Left ventricle myocardium inferior (tissue), 1 donor: ENCODE data around the gene ZNF736. TPM values are rescaled to one million over a fixed set of nuclear protein-coding genes. Genes with fewer than 3 reads are reported as not detected.

Source experiments
- DNase-seq: peaks from one replicate; pipeline ENCODE4 v3.0.0-alpha.2; 2020
- H3K27ac ChIP-seq: fragments of 200-600 bp; replicated peaks from 2 replicates; pipeline ENCODE4 v1.8.0; 2021
- H3K27me3 ChIP-seq: fragments of 200-600 bp; 2 replicates; pipeline ENCODE4 v1.8.0; 2021; ENCODE audit warnings: low read depth
- H3K36me3 ChIP-seq: fragments of 200-600 bp; 2 replicates; pipeline ENCODE4 v1.8.0; 2021
- H3K4me1 ChIP-seq: fragments of 200-600 bp; 2 replicates; pipeline ENCODE4 v1.8.0; 2021
- H3K4me3 ChIP-seq: fragments of 200-600 bp; 2 replicates; pipeline ENCODE4 v1.8.0; 2021; ENCODE audit warnings: mild to moderate bottlenecking, moderate library complexity
- H3K9me3 ChIP-seq: fragments of 200-600 bp; replicated peaks from 2 replicates; pipeline ENCODE4 v1.8.0; 2021
- intact Hi-C: fragments of 100-400 bp; cut with micrococcal nuclease; formaldehyde crosslinking; loops from one replicate; pipeline ENCODE4 v1.11.0; 2022
- total RNA-seq: library from RNA; stranded (reverse); fragmentation: NEBNext Ultra II Directional; extraction: Animal tissue kit (Norgen Biotek cat#: 25700); gene quantifications from one replicate; pipeline ENCODE4 v1.2.1, GENCODE V29; 2021
- TF ChIP-seq, protein P1 (sequence below): fragments of 200-600 bp; IDR thresholded peaks from 2 replicates; pipeline ENCODE4 v1.8.0; 2021; ENCODE audit warnings: antibody characterized with exemption, mild to moderate bottlenecking, borderline replicate concordance
- donor health status: DM: no; HTN: yes; CAD: no; lungs with severe emphysema.

The ZNF736 gene
- total RNA-seq, 1 donor from 2014 or later, result 4.1 TPM

DNA sequence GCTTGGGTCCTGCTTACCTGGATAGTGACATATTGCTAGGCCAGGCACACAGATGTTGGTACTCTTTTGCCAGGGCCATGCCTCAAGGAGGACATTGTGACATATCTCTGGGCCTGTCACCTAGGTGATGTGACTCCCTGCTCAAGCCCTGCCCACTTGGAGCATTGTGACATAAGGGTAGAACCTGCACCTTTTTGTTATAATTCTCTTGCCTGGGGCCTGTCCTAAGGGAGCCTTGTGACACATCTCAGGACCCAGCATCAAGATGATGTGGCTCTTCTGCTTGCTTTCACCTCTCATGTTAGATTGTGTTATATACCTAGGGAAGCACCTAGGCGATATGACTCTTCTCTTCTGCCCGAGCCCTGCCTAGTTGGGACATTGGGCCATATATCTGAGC, 57.4 kb downstream of the ZNF736 start:
- Histone ChIP-seq H3K27me3 (no peaks in the 10 kb centered on the region), H3K9me3 (peaks cover 50% of the 10 kb centered on the region)
- no peak for DNase-seq

DNA sequence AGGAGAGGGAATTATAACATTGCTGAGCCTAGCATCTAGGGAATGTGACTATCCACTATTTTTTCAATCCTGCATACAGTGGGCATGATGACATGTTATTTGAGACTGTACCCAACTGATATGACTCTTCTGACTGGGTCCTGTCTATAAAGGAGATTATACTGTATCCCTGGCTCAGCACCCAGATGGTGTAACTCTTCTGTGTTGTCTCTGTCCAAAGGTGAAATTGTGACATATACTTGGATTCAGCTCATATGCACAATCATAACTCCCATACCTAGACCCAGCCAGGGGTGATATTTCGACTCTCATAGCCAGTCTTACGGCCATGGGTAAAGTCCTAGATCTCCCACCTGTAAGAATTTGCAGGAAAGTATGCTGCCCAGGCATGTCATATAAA, 59.3 kb downstream of the ZNF736 start:
- intact Hi-C loops, result no loop called here
- no peak overlapping the region for H3K4me3 ChIP-seq
- H3K36me3 ChIP-seq, result no peaks in the 10 kb centered on the region
- DNase-seq, result no peak
- peaks cover 31% of the 10 kb centered on the region for H3K9me3 ChIP-seq
- H3K27ac ChIP-seq, result no peak overlapping the region
- H3K4me1 ChIP-seq, result no peaks in the 10 kb centered on the region
- TF ChIP-seq, protein P1, sequence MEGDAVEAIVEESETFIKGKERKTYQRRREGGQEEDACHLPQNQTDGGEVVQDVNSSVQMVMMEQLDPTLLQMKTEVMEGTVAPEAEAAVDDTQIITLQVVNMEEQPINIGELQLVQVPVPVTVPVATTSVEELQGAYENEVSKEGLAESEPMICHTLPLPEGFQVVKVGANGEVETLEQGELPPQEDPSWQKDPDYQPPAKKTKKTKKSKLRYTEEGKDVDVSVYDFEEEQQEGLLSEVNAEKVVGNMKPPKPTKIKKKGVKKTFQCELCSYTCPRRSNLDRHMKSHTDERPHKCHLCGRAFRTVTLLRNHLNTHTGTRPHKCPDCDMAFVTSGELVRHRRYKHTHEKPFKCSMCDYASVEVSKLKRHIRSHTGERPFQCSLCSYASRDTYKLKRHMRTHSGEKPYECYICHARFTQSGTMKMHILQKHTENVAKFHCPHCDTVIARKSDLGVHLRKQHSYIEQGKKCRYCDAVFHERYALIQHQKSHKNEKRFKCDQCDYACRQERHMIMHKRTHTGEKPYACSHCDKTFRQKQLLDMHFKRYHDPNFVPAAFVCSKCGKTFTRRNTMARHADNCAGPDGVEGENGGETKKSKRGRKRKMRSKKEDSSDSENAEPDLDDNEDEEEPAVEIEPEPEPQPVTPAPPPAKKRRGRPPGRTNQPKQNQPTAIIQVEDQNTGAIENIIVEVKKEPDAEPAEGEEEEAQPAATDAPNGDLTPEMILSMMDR, result no peak
- no peaks in the 10 kb centered on the region for H3K27me3 ChIP-seq

More for the DNA sequence above, 57.4 kb downstream of the ZNF736 start:
- intact Hi-C loops, result no loop called here
- no peak overlapping the region for H3K4me3 ChIP-seq
- H3K27ac ChIP-seq, result no peak overlapping the region
- H3K4me1 ChIP-seq, result no peaks in the 10 kb centered on the region
- TF ChIP-seq, protein P1, result no peak
- no peaks in the 10 kb centered on the region for H3K36me3 ChIP-seq

DNA sequence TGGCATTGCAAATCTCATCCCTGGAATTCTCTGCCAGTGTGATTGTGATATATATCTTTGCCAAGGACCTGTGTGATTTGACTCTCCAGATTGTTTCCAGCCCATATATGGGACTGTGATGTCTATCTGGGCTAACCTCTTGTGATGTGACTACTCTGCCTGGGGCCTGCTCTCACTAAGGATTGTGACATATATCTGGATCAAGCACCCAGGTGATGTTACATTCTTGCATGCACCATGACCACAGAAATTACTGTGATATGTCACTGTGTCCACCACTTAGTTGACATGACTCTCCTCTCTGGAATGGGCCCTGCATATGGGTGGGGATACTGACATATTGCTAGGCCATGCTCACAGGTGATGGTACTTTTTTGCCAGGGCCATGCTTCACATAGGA, 86.6 kb downstream of the ZNF736 start:
- H3K4me1 ChIP-seq, result no peaks in the 10 kb centered on the region
- no peaks in the 10 kb centered on the region for H3K36me3 ChIP-seq
- no peaks in the 10 kb centered on the region for H3K27me3 ChIP-seq
- no peak overlapping the region for H3K4me3 ChIP-seq
- intact Hi-C loops, result no loop called here
- no peak for DNase-seq
- H3K9me3 ChIP-seq, result peaks cover 8% of the 10 kb centered on the region
- TF ChIP-seq, protein P1, result no peak
- H3K27ac ChIP-seq, result no peak overlapping the region

Other genes starting within 250 kb of the ZNF736 start
- gene ZNF735, start 106.8 kb upstream of the ZNF736 start, total RNA-seq, result not detected
- gene ZNF679, start 85.5 kb upstream of the ZNF736 start, total RNA-seq, result not detected
- gene ZNF680, start 249.1 kb downstream of the ZNF736 start, total RNA-seq, result 21.6 TPM